Transverse colon (tissue), 4 donors: Measurements from ENCODE around the gene LRBA. TPM values are rescaled to one million over a fixed set of nuclear protein-coding genes. Genes with fewer than 3 reads are reported as not detected.
A peak's percentile ranks its signal among the peaks of the same experiment; 100 is the strongest.

Source experiments
- DNase-seq: peaks from one replicate; pipeline ENCODE4 v3.0.0-alpha.2; 2019
- H3K27ac ChIP-seq, 4 donors: fragments of 200-600 bp; sonication (generic); 2 replicates each; pipeline ENCODE4 v1.5.1; 2016 to 2018; ENCODE audit warnings: inconsistent platforms in 4 of 4
- H3K27me3 ChIP-seq: fragments of 200-600 bp; sonication (generic); 2 replicates; pipeline ENCODE4 v1.5.1; 2017; ENCODE audit warnings: inconsistent platforms
- H3K36me3 ChIP-seq, 4 donors: fragments of 200-600 bp; sonication (generic); 2 replicates each; pipeline ENCODE4 v1.5.1; 2017 to 2019; ENCODE audit warnings: inconsistent platforms in 4 of 4
- H3K4me1 ChIP-seq, 4 donors: fragments of 200-600 bp; sonication (generic); 2 replicates each; pipeline ENCODE4 v1.5.1; 2017 to 2020; ENCODE audit warnings: inconsistent platforms in 4 of 4
- H3K4me3 ChIP-seq, 4 donors: fragments of 200-600 bp; sonication (generic); 1 replicate in 1 of 4; 2 replicates in 3 of 4; pipeline versions ENCODE4 v1.5.1 to v1.6.1; 2017 to 2019; ENCODE audit warnings: inconsistent platforms in 4 of 4
- H3K9me3 ChIP-seq, 2 donors: fragments of 200-600 bp; sonication (generic); 2 replicates each; pipeline ENCODE4 v1.5.1; 2017 to 2019; ENCODE audit warnings: inconsistent platforms in 2 of 2
- CTCF ChIP-seq, 5 experiments: fragments of 200-600 bp in 3 of 5; fragments of 450-650 bp in 2 of 5; sonication (generic) in 3 of 5; IDR thresholded peaks; 1 replicate in 2 of 5; 2 replicates in 3 of 5; pipeline ENCODE4 v1.5.1; 2016 to 2017; ENCODE audit warnings: antibody characterized with exemption in 5 of 5, inconsistent platforms in 3 of 5, mild to moderate bottlenecking in 2 of 5, moderate library complexity in 1 of 5
- EP300 ChIP-seq: sonication (generic); formaldehyde crosslinking; IDR thresholded peaks from one replicate; pipeline ENCODE4 v1.6.1; 2017; ENCODE audit warnings: antibody characterized with exemption, low read depth
- POLR2A ChIP-seq: fragments of 450-650 bp; IDR thresholded peaks from one replicate; pipeline ENCODE4 v1.6.1; 2016; ENCODE audit warnings: antibody characterized with exemption, mild to moderate bottlenecking, moderate library complexity
- POLR2AphosphoS5 ChIP-seq, 3 donors: sonication (generic); formaldehyde crosslinking; IDR thresholded peaks; one replicate each; pipeline ENCODE4 v1.6.1; 2016; ENCODE audit warnings: antibody characterized with exemption in 3 of 3
- WGBS, 2 donors: methylation state at CpG; one replicate each; pipeline ENCODE4 v1.1.5; 2018; ENCODE audit warnings: low coverage in 1 of 2; 5-methylcytosine and 5-hydroxymethylcytosine counted together
- in situ Hi-C, 4 donors: fragments of 200-750 bp; cut with MboI; loops; one replicate each; pipeline versions ENCODE4 v1.15.0 to v1.15.1; 2017; ENCODE audit warnings: low sequenced_read_pairs in 3 of 4, low pct_ligation_motif_present in 1 of 4, low pct_unique_long_range_greater_than_20kb in 1 of 4
- intact Hi-C: fragments of 100-400 bp; cut with DNase I; formaldehyde crosslinking; loops from one replicate; pipeline ENCODE4 v1.15.1; 2023; ENCODE audit warnings: low total_unique reads
- total RNA-seq, 4 donors: library from RNA; depleted of rRNA; stranded (reverse); fragments of >200 nt; gene quantifications; one replicate each; pipeline ENCODE4 v1.1.0, GENCODE V29; 2016

LRBA gene
- total RNA-seq, 4 donors from 2014 or later = 82.7 to 125 (median 112) TPM

GRCh38 chr4:150593996-150594395 is 421.1 kb downstream of the LRBA start:
- Histone ChIP-seq H3K4me3 (no peak overlapping the region), H3K27me3 (no peaks in the 10 kb centered on the region), H3K36me3 (no peaks in the 10 kb centered on the region), H3K27ac (peak overlapping the region; percentile 82 to 89 (median 85)), H3K4me1 (peaks cover 0 to 8% (median 0%) of the 10 kb centered on the region in 4 donors), H3K9me3 (no peaks in the 10 kb centered on the region)
- in situ Hi-C loops = loop anchor here in 1 of 4 donors (25.0 kb wide), 1 partner anchor 282 kb away; no protein-coding TSS in a partner anchor
- intact Hi-C loops = no loop called here
- 82 to 88% methylated on average over 1 of the region's 1 CpG for WGBS, 2 donors
- TF ChIP-seq CTCF (IDR thresholded peaks at IDR 0.05) (peak in 2 of 5 experiments; percentile 5 to 9), POLR2AphosphoS5 (IDR thresholded peaks at IDR 0.05) (no peak)
- DNase-seq = no peak

- Histone ChIP-seq H3K9me3 (no peaks in the 10 kb centered on the region), H3K36me3 (no peaks in the 10 kb centered on the region), H3K27me3 (no peaks in the 10 kb centered on the region), H3K27ac (peak overlapping the region; percentile 82 to 89 (median 85)), H3K4me3 (peak overlapping the region in 1 of 4 donors; percentile 35), H3K4me1 (peaks cover 0 to 8% (median 0%) of the 10 kb centered on the region in 4 donors)
- in situ Hi-C loops = loop anchor here in 1 of 4 donors (25.0 kb wide), 1 partner anchor 280 kb away; no protein-coding TSS in a partner anchor
- no peak for TF ChIP-seq CTCF (IDR thresholded peaks at IDR 0.05)
- no peak for TF ChIP-seq POLR2A
- no peak for TF ChIP-seq POLR2AphosphoS5 (IDR thresholded peaks at IDR 0.05)
- no peak for TF ChIP-seq EP300
- 69 to 77% methylated on average over 4 of the region's 4 CpGs for WGBS, 2 donors
- no peak for DNase-seq
- intact Hi-C loops = no loop called here
Measured at GRCh38 chr4:150591904-150592303, 423.2 kb downstream of the LRBA start.

GRCh38 chr4:150591406-150591805 is 423.7 kb downstream of the LRBA start:
- H3K27me3 ChIP-seq = no peaks in the 10 kb centered on the region
- no peaks in the 10 kb centered on the region for H3K9me3 ChIP-seq
- intact Hi-C loops = no loop called here
- peaks cover 0 to 8% (median 0%) of the 10 kb centered on the region in 4 donors for H3K4me1 ChIP-seq
- WGBS, 2 donors = 55 to 64% methylated on average over 3 to 5 of the region's 5 CpGs
- no peak for DNase-seq
- H3K4me3 ChIP-seq = peak overlapping the region in 2 of 4 donors; percentile 8 to 35
- H3K27ac ChIP-seq = peak overlapping the region; percentile 82 to 89 (median 85)
- H3K36me3 ChIP-seq = no peaks in the 10 kb centered on the region
- in situ Hi-C loops = loop anchor here in 1 of 4 donors (25.0 kb wide), 1 partner anchor 279 kb away; no protein-coding TSS in a partner anchor
- TF ChIP-seq POLR2A (no peak), POLR2AphosphoS5 (IDR thresholded peaks at IDR 0.05) (peak in 1 of 3 donors; percentile 30)

GRCh38 chr4:150590631-150591030 is 424.5 kb downstream of the LRBA start:
- peak overlapping the region in 2 of 4 donors; percentile 8 to 52 for H3K4me3 ChIP-seq
- H3K27ac ChIP-seq = peak overlapping the region; percentile 82 to 89 (median 85)
- DNase-seq = no peak
- no peaks in the 10 kb centered on the region for H3K9me3 ChIP-seq
- in situ Hi-C loops (loop anchor here in 1 of 4 donors (25.0 kb wide), 1 partner anchor 278 kb away; no protein-coding TSS in a partner anchor), intact Hi-C loops (no loop called here)
- TF ChIP-seq EP300 = no peak
- no peak for TF ChIP-seq CTCF (IDR thresholded peaks at IDR 0.05)
- TF ChIP-seq POLR2A = no peak
- no peak for TF ChIP-seq POLR2AphosphoS5 (IDR thresholded peaks at IDR 0.05)
- peaks cover 0 to 8% (median 0%) of the 10 kb centered on the region in 4 donors for H3K4me1 ChIP-seq
- no peaks in the 10 kb centered on the region for H3K27me3 ChIP-seq
- H3K36me3 ChIP-seq = no peaks in the 10 kb centered on the region
- 67% methylated on average over 5 of the region's 5 CpGs for WGBS, 2 donors
